Hematopoietic multipotent progenitor cell (in vitro differentiated cells): ENCODE data around the gene POLR1B. TPM values are rescaled to one million over a fixed set of nuclear protein-coding genes. Genes with fewer than 3 reads are reported as not detected.
"Not testable (repeated sequence)": the region's sequence is repeated elsewhere in the genome, so short reads cannot be mapped to it uniquely, and the experiment has no call there.

Source experiments
- DNase-seq, 3 donors: peaks; one replicate each; pipeline ENCODE4 v3.0.0-alpha.2; 2011 to 2015; ENCODE audit warnings: low read depth in 2 of 3, low spot score in 2 of 3
- total RNA-seq: library from RNA; depleted of rRNA; stranded (reverse); fragments of >200 nt; gene quantifications from one replicate; pipeline ENCODE4 v1.2.3, GENCODE V29; 2012

POLR1B gene
- total RNA-seq = 18.6 TPM

- DNase-seq = peak; percentile 62 to 82 (median 80)
Measured at GRCh38 chr2:112542123-112542983, at the start of gene POLR1B. Gene POLR1B, plus strand, starts transcription at chr2:112542465. Its CDS starts 30 bp downstream, at chr2:112542495.

- no peak for DNase-seq
Measured at GRCh38 chr2:112493048-112493447, 49.2 kb upstream of the POLR1B start.

GRCh38 chr2:112493858-112494648 is 48.2 kb upstream of the POLR1B start:
- DNase-seq = no peak

GRCh38 chr2:112494828-112495227 is 47.4 kb upstream of the POLR1B start:
- DNase-seq = no peak

GRCh38 chr2:112495878-112496277 is 46.4 kb upstream of the POLR1B start:
- not testable (repeated sequence) for DNase-seq

GRCh38 chr2:112500850-112501484 is 41.3 kb upstream of the POLR1B start:
- peak in 2 of 3 donors; percentile 26 to 70 for DNase-seq

GRCh38 chr2:112509239-112509998 is 32.8 kb upstream of the POLR1B start:
- DNase-seq = not testable (repeated sequence)

- no peak for DNase-seq
Measured at GRCh38 chr2:112516801-112517200, 25.5 kb upstream of the POLR1B start.

- DNase-seq = no peak
Measured at GRCh38 chr2:112518807-112519206, 23.5 kb upstream of the POLR1B start.

GRCh38 chr2:112519506-112519905 is 22.8 kb upstream of the POLR1B start:
- DNase-seq = no peak

- peak in 1 of 3 donors; percentile 21 for DNase-seq
Measured at GRCh38 chr2:112520234-112520783, 22.0 kb upstream of the POLR1B start.

- DNase-seq = no peak
Measured at GRCh38 chr2:112523291-112523777, 18.9 kb upstream of the POLR1B start.

- DNase-seq = not testable (repeated sequence)
Measured at GRCh38 chr2:112524276-112524675, 18.0 kb upstream of the POLR1B start.

- no peak for DNase-seq
Measured at GRCh38 chr2:112528541-112528940, 13.7 kb upstream of the POLR1B start.

- DNase-seq = no peak
Measured at GRCh38 chr2:112529757-112530156, 12.5 kb upstream of the POLR1B start.

- no peak for DNase-seq
Measured at GRCh38 chr2:112530728-112531127, 11.5 kb upstream of the POLR1B start.

- DNase-seq = no peak
Measured at GRCh38 chr2:112534826-112535225, 7.4 kb upstream of the POLR1B start.

- not testable (repeated sequence) for DNase-seq
Measured at GRCh38 chr2:112536665-112537064, 5.6 kb upstream of the POLR1B start.

GRCh38 chr2:112539306-112539705 is 3.0 kb upstream of the POLR1B start:
- no peak for DNase-seq

GRCh38 chr2:112540906-112541305 is 1.4 kb upstream of the POLR1B start:
- no peak for DNase-seq
